Karpas-422 (cell line): ENCODE measurements around the gene MICAL2. TPM values are rescaled to one million over a fixed set of nuclear protein-coding genes. Genes with fewer than 3 reads are reported as not detected.

Experiments
- DNase-seq: peaks from one replicate; pipeline ENCODE4 v3.0.0-alpha.2; 2015
- H2AFZ ChIP-seq: fragments of 200-600 bp; sonication (generic); 2 replicates; pipeline ENCODE4 v1.6.1; 2014; ENCODE audit warnings: antibody characterized with exemption, low read length, mixed read lengths
- H3K27ac ChIP-seq: fragments of 200-600 bp; sonication (generic); 2 replicates; pipeline ENCODE4 v1.5.1; 2014; ENCODE audit warnings: mild to moderate bottlenecking, low read length, moderate library complexity
- H3K27me3 ChIP-seq: fragments of 200-600 bp; sonication (generic); 2 replicates; pipeline ENCODE4 v1.6.1; 2014; ENCODE audit warnings: low read length, mixed read lengths
- H3K36me3 ChIP-seq: fragments of 200-600 bp; sonication (generic); 2 replicates; pipeline ENCODE4 v1.6.1; 2014; ENCODE audit warnings: low read length, mixed read lengths; ENCODE audit not compliant: insufficient read depth
- H3K4me1 ChIP-seq: fragments of 200-600 bp; sonication (generic); 2 replicates; pipeline ENCODE4 v1.6.1; 2014; ENCODE audit warnings: mild to moderate bottlenecking, low read length, mixed read lengths
- H3K4me2 ChIP-seq: fragments of 200-600 bp; sonication (generic); 2 replicates; pipeline ENCODE4 v1.6.1; 2014; ENCODE audit warnings: low read length, low read depth, mild to moderate bottlenecking; ENCODE audit not compliant: poor library complexity, severe bottlenecking
- H3K4me3 ChIP-seq: fragments of 200-600 bp; sonication (generic); 2 replicates; pipeline ENCODE4 v1.5.1; 2014; ENCODE audit warnings: mild to moderate bottlenecking, antibody characterized with exemption, low read length, mixed read lengths
- H3K79me2 ChIP-seq: fragments of 200-600 bp; sonication (generic); 2 replicates; pipeline ENCODE4 v1.6.1; 2014; ENCODE audit warnings: mild to moderate bottlenecking, low read length, mixed read lengths
- H3K9ac ChIP-seq: fragments of 200-600 bp; sonication (generic); 2 replicates; pipeline ENCODE4 v1.6.0; 2014; ENCODE audit warnings: low read length
- H3K9me2 ChIP-seq: fragments of 200-600 bp; sonication (generic), shearing (Covaris generic); replicated peaks from 2 replicates; pipeline ENCODE4 v1.6.0; 2014; ENCODE audit warnings: mild to moderate bottlenecking, low read length, moderate library complexity; ENCODE audit not compliant: insufficient read depth
- H3K9me3 ChIP-seq: fragments of 300-700, 200-600 bp; sonication (generic); 2 replicates; pipeline ENCODE4 v1.6.1; 2014; ENCODE audit warnings: low read length, mixed read lengths
- H4K20me1 ChIP-seq: fragments of 200-600 bp; sonication (generic); 2 replicates; pipeline ENCODE4 v1.6.1; 2014; ENCODE audit warnings: mild to moderate bottlenecking, antibody characterized with exemption, low read length, low read depth; ENCODE audit not compliant: insufficient read depth
- total RNA-seq: library from RNA; depleted of rRNA; stranded (reverse); fragments of >200 nt; shearing (Covaris generic); gene quantifications from 2 replicates; pipeline ENCODE4 v1.2.3, GENCODE V29; 2014; ENCODE audit warnings: low replicate concordance

The MICAL2 gene
- total RNA-seq, 1 experiment from 2014 or later, result 0.93 TPM

GRCh38 chr11:12173111-12173510, 62.7 kb downstream of the MICAL2 start:
- H3K4me2 ChIP-seq, result no peak overlapping the region

GRCh38 chr11:12174128-12174476, 63.7 kb downstream of the MICAL2 start:
- no peak overlapping the region for H3K4me3 ChIP-seq
- H3K79me2 ChIP-seq, result no peaks in the 10 kb centered on the region
- DNase-seq, result no peak
- no peaks in the 10 kb centered on the region for H3K27me3 ChIP-seq
- no peaks in the 10 kb centered on the region for H3K36me3 ChIP-seq
- no peaks in the 10 kb centered on the region for H3K9me3 ChIP-seq
- H2AFZ ChIP-seq, result no peak overlapping the region
- no peak overlapping the region for H3K27ac ChIP-seq
- H3K4me1 ChIP-seq, result peaks cover 2% of the 10 kb centered on the region; the same call in 1 of the 2 replicates
- H3K9me2 ChIP-seq, result no peaks in the 10 kb centered on the region
- H4K20me1 ChIP-seq, result no peaks in the 10 kb centered on the region
- no peak overlapping the region for H3K9ac ChIP-seq
- no peak overlapping the region for H3K4me2 ChIP-seq

More at GRCh38 chr11:12173111-12173510, 62.7 kb downstream of the MICAL2 start:
- Histone ChIP-seq H3K79me2 (no peaks in the 10 kb centered on the region), H3K4me1 (peaks cover 2% of the 10 kb centered on the region; the same call in 1 of the 2 replicates), H3K9ac (no peak overlapping the region), H3K9me3 (no peaks in the 10 kb centered on the region), H4K20me1 (no peaks in the 10 kb centered on the region), H3K9me2 (no peaks in the 10 kb centered on the region), H3K27me3 (no peaks in the 10 kb centered on the region), H3K27ac (no peak overlapping the region), H3K4me3 (no peak overlapping the region), H3K36me3 (no peaks in the 10 kb centered on the region), H2AFZ (no peak overlapping the region)
- DNase-seq, result no peak

- no peak overlapping the region for H3K4me3 ChIP-seq
- H3K79me2 ChIP-seq, result no peaks in the 10 kb centered on the region
- no peaks in the 10 kb centered on the region for H3K9me3 ChIP-seq
- no peak for DNase-seq
- no peak overlapping the region for H3K27ac ChIP-seq
- no peaks in the 10 kb centered on the region for H3K36me3 ChIP-seq
- H2AFZ ChIP-seq, result no peak overlapping the region
- H3K9me2 ChIP-seq, result no peaks in the 10 kb centered on the region
- H3K9ac ChIP-seq, result no peak overlapping the region
- no peaks in the 10 kb centered on the region for H3K27me3 ChIP-seq
- H4K20me1 ChIP-seq, result no peaks in the 10 kb centered on the region
- H3K4me2 ChIP-seq, result no peak overlapping the region
- peaks cover 2% of the 10 kb centered on the region; the same call in 1 of the 2 replicates for H3K4me1 ChIP-seq
Measured at GRCh38 chr11:12174477-12175143, 64.2 kb downstream of the MICAL2 start.

- Histone ChIP-seq H3K9ac (no peak overlapping the region), H3K79me2 (no peaks in the 10 kb centered on the region), H4K20me1 (no peaks in the 10 kb centered on the region), H2AFZ (no peak overlapping the region), H3K4me1 (peaks cover 2% of the 10 kb centered on the region; the same call in 1 of the 2 replicates), H3K27me3 (no peaks in the 10 kb centered on the region), H3K9me2 (no peaks in the 10 kb centered on the region), H3K27ac (no peak overlapping the region), H3K9me3 (no peaks in the 10 kb centered on the region), H3K36me3 (no peaks in the 10 kb centered on the region), H3K4me3 (no peak overlapping the region), H3K4me2 (no peak overlapping the region)
- DNase-seq, result no peak
Measured at GRCh38 chr11:12175694-12176241, 65.4 kb downstream of the MICAL2 start.

- Histone ChIP-seq H3K4me3 (no peak overlapping the region), H3K9ac (no peak overlapping the region), H3K27ac (no peak overlapping the region)
Measured at GRCh38 chr11:12176410-12176809, 66.0 kb downstream of the MICAL2 start.

GRCh38 chr11:12177739-12178338, 67.4 kb downstream of the MICAL2 start:
- H3K4me2 ChIP-seq, result no peak overlapping the region
- no peak for DNase-seq
- H3K27ac ChIP-seq, result no peak overlapping the region
- H3K27me3 ChIP-seq, result no peaks in the 10 kb centered on the region
- no peak overlapping the region for H3K9ac ChIP-seq
- peaks cover 2% of the 10 kb centered on the region; the same call in 1 of the 2 replicates for H3K4me1 ChIP-seq
- H2AFZ ChIP-seq, result no peak overlapping the region
- H4K20me1 ChIP-seq, result no peaks in the 10 kb centered on the region
- H3K79me2 ChIP-seq, result no peaks in the 10 kb centered on the region
- no peaks in the 10 kb centered on the region for H3K36me3 ChIP-seq
- H3K9me3 ChIP-seq, result no peaks in the 10 kb centered on the region
- H3K9me2 ChIP-seq, result no peaks in the 10 kb centered on the region
- H3K4me3 ChIP-seq, result no peak overlapping the region

More at GRCh38 chr11:12176410-12176809, 66.0 kb downstream of the MICAL2 start:
- Histone ChIP-seq H3K9me3 (no peaks in the 10 kb centered on the region), H4K20me1 (no peaks in the 10 kb centered on the region), H3K9me2 (no peaks in the 10 kb centered on the region), H3K36me3 (no peaks in the 10 kb centered on the region), H3K79me2 (no peaks in the 10 kb centered on the region), H3K27me3 (no peaks in the 10 kb centered on the region), H3K4me2 (no peak overlapping the region), H3K4me1 (peaks cover 2% of the 10 kb centered on the region; the same call in 1 of the 2 replicates), H2AFZ (no peak overlapping the region)
- DNase-seq, result no peak

- no peak overlapping the region for H3K27ac ChIP-seq
- no peaks in the 10 kb centered on the region for H3K9me3 ChIP-seq
- no peaks in the 10 kb centered on the region for H3K79me2 ChIP-seq
- DNase-seq, result no peak
- no peaks in the 10 kb centered on the region for H4K20me1 ChIP-seq
- peaks cover 2% of the 10 kb centered on the region; the same call in 1 of the 2 replicates for H3K4me1 ChIP-seq
- no peak overlapping the region for H3K9ac ChIP-seq
- no peak overlapping the region for H2AFZ ChIP-seq
- H3K4me3 ChIP-seq, result no peak overlapping the region
- H3K27me3 ChIP-seq, result no peaks in the 10 kb centered on the region
- H3K9me2 ChIP-seq, result no peaks in the 10 kb centered on the region
- no peak overlapping the region for H3K4me2 ChIP-seq
- H3K36me3 ChIP-seq, result no peaks in the 10 kb centered on the region
Measured at GRCh38 chr11:12179019-12179418, 68.6 kb downstream of the MICAL2 start.

- Histone ChIP-seq H3K36me3 (no peaks in the 10 kb centered on the region), H2AFZ (no peak overlapping the region), H3K4me1 (peaks cover 2% of the 10 kb centered on the region; the same call in 1 of the 2 replicates), H3K9me2 (no peaks in the 10 kb centered on the region), H3K27ac (no peak overlapping the region), H3K9me3 (no peaks in the 10 kb centered on the region), H3K79me2 (no peaks in the 10 kb centered on the region), H3K27me3 (no peaks in the 10 kb centered on the region), H3K4me3 (no peak overlapping the region), H3K9ac (no peak overlapping the region), H3K4me2 (no peak overlapping the region), H4K20me1 (no peaks in the 10 kb centered on the region)
- DNase-seq, result no peak
Measured at GRCh38 chr11:12179531-12179930, 69.1 kb downstream of the MICAL2 start.
